ENCODE data around the gene RRP1B. TPM values are rescaled to one million over a fixed set of nuclear protein-coding genes. Genes with fewer than 3 reads are reported as not detected.

RRP1B gene
- total and polyA plus RNA-seq, 9 of the 15 experiments (the other 6 are each of a cell fraction or from before 2014, with no cell fraction given): 6.8 to 66.6 (median 41.9) TPM

DNA sequence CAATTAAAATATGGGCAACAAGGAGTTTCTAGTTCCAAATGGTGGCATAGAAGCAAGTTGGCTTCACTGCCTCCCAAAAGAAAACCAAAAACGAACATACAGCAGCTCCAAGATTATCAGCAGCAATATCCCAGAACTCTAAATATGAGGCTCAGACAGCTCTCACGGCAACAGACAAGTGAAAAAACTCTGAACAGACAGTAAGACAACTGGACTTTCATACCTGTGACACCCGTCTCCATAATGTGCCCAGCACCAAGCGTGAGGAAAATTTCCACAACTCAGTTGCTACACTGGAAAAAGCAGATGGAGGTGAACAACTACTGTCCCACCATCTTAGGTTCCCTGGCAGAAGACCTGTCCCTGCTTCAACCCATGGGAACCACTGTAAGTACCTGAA lies 40.0 kb upstream of the RRP1B start (continued):
- TF ChIP-seq, protein P1, sequence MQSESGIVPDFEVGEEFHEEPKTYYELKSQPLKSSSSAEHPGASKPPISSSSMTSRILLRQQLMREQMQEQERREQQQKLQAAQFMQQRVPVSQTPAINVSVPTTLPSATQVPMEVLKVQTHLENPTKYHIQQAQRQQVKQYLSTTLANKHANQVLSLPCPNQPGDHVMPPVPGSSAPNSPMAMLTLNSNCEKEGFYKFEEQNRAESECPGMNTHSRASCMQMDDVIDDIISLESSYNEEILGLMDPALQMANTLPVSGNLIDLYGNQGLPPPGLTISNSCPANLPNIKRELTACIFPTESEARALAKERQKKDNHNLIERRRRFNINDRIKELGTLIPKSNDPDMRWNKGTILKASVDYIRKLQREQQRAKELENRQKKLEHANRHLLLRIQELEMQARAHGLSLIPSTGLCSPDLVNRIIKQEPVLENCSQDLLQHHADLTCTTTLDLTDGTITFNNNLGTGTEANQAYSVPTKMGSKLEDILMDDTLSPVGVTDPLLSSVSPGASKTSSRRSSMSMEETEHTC (IDR thresholded peaks at IDR 0.05): no peak
- TF ChIP-seq MEF2D (tag; conservative IDR thresholded peaks at IDR 0.05; ENCODE audit: low read depth) (no peak), HEY1 (CRISPR knock-in tag; IDR thresholded peaks at IDR 0.05; ENCODE audit: borderline replicate concordance) (no peak), CBX5 (IDR thresholded peaks at IDR 0.05; ENCODE audit: borderline replicate concordance, low read depth) (no peak), XRCC3 (IDR thresholded peaks at IDR 0.05) (no peak), POLR2B (IDR thresholded peaks at IDR 0.05; ENCODE audit: low read depth, partially characterized antibody) (no peak), ZZZ3 (IDR thresholded peaks at IDR 0.05) (no peak)
- TF ChIP-seq, protein P2, sequence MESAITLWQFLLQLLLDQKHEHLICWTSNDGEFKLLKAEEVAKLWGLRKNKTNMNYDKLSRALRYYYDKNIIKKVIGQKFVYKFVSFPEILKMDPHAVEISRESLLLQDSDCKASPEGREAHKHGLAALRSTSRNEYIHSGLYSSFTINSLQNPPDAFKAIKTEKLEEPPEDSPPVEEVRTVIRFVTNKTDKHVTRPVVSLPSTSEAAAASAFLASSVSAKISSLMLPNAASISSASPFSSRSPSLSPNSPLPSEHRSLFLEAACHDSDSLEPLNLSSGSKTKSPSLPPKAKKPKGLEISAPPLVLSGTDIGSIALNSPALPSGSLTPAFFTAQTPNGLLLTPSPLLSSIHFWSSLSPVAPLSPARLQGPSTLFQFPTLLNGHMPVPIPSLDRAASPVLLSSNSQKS (CRISPR knock-in tag; IDR thresholded peaks at IDR 0.05): no peak

DNA sequence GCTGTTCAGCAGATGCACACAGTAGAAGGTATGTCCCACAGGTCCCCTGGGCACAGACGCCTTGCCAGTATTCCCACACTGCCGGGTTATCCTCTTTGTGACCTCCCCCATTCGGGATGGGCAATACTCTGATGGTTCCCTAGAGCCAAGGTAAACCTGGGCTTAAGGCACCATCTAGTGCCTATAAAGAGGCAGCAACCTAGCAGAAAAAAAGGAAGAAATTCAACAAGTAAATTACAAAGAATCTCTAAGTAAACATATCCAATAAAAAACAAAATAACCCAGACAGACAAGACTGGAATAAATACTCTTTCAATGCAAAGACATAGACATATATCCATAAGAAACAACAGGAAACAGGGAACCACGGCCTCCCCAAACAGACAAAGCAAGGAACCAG lies 39.5 kb upstream of the RRP1B start:
- FAIRE-seq (no peak), ATAC-seq (no peak), DNase-seq (ENCODE audit: extremely low read depth in 1 of 4, low spot score in 3 of 4) (no peak)
- in situ Hi-C loops (cut with MboI): loop anchor here (25.0 kb wide), 1 partner anchor 108 kb away; no protein-coding TSS in a partner anchor
- intact Hi-C loops (cut with micrococcal nuclease): no loop called here
- Histone ChIP-seq H3K4me2 (ENCODE audit: insufficient read depth, low read length) (no peak overlapping the region), H2AFZ (ENCODE audit: low read depth, low read length) (no peak overlapping the region), H3K27me3 (ENCODE audit: control insufficient read depth in 2 of 2, insufficient read depth in 2 of 2, low read length in 2 of 2) (peaks cover 15 to 16% of the 10 kb centered on the region in 2 experiments; a peak in 3 of 5 replicates), H3K36me3 (ENCODE audit: control insufficient read depth, insufficient read depth, low read length) (no peaks in the 10 kb centered on the region), H3K9me1 (ENCODE audit: control insufficient read depth, insufficient read depth, low read length) (no peaks in the 10 kb centered on the region), H3K4me3 (no peak overlapping the region), H3K4me1 (replicated peaks in 1 of 2; ENCODE audit: control insufficient read depth in 2 of 2, insufficient read depth in 2 of 2, low read length in 2 of 2) (no peaks in the 10 kb centered on the region; a peak in 1 of 5 replicates), H3K27ac (ENCODE audit: extremely low read depth, low read depth, low read length) (no peak overlapping the region), H3K9ac (ENCODE audit: insufficient read depth in 1 of 2, low read depth in 2 of 2, low read length in 2 of 2) (no peak overlapping the region), H4K20me1 (replicated peaks; ENCODE audit: control insufficient read depth, insufficient read depth, low read length) (no peaks in the 10 kb centered on the region), H3K9me3 (replicated peaks; ENCODE audit: control insufficient read depth, insufficient read depth, low read depth, low read length) (no peaks in the 10 kb centered on the region), H3K79me2 (ENCODE audit: control insufficient read depth, insufficient read depth, low read length) (no peaks in the 10 kb centered on the region)
- BruUV-seq (replicated peaks): no TSS peak
- 1% methylated on average over 4 of the region's 4 CpGs for WGBS (ENCODE audit: insufficient coverage, low coverage, missing lambda C conversion rate)
- POLR2A ChIA-PET: no interaction called here
- CTCF ChIA-PET (ENCODE audit: low intra/inter-chr PET ratio): no interaction called here
- TF ChIP-seq RBM17 (IDR thresholded peaks at IDR 0.05; ENCODE audit: borderline replicate concordance, low read depth, low read length) (no peak), STAG1 (CRISPR knock-in tag; IDR thresholded peaks at IDR 0.05; ENCODE audit: borderline replicate concordance) (peak; percentile 25; the same call in 1 of the 2 replicates), TAF15 (IDR thresholded peaks at IDR 0.05; ENCODE audit: low read depth, low read length) (no peak), ZNF75A (CRISPR knock-in tag; IDR thresholded peaks at IDR 0.05) (no peak), ESRRA (IDR thresholded peaks at IDR 0.05; ENCODE audit: borderline replicate concordance, low read depth) (no peak), TRIM28 (IDR thresholded peaks at IDR 0.05) (peak; percentile 82)
- TF ChIP-seq, protein P3, sequence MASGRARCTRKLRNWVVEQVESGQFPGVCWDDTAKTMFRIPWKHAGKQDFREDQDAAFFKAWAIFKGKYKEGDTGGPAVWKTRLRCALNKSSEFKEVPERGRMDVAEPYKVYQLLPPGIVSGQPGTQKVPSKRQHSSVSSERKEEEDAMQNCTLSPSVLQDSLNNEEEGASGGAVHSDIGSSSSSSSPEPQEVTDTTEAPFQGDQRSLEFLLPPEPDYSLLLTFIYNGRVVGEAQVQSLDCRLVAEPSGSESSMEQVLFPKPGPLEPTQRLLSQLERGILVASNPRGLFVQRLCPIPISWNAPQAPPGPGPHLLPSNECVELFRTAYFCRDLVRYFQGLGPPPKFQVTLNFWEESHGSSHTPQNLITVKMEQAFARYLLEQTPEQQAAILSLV (tag; IDR thresholded peaks at IDR 0.05): no peak

All from K562 (cell line).